OCI-LY7 (cell line): ENCODE measurements around the gene ITGB8. TPM values are rescaled to one million over a fixed set of nuclear protein-coding genes. Genes with fewer than 3 reads are reported as not detected.

Experiments
- BruUV-seq: library from RNA; stranded (reverse); fragments of 400-500 nt; replicated peaks from 2 replicates; lab custom pipeline; 2021; lab: Mats Ljungman, UMichigan
- CTCF ChIA-PET: fragments of 300-600 bp; sonication (Branson Sonifier 250); formaldehyde crosslinking; loops from one replicate; lab custom pipeline; 2022; ENCODE audit warnings: antibody characterized with exemption; ENCODE audit not compliant: unreplicated experiment; lab: Charles Lee
- POLR2A ChIA-PET: fragments of 300-600 bp; sonication (Branson Sonifier 250); formaldehyde crosslinking; loops from one replicate; lab custom pipeline; 2022; ENCODE audit warnings: antibody characterized with exemption; lab: Charles Lee
- DNase-seq: peaks from one replicate; pipeline ENCODE4 v3.0.0-alpha.2; 2015; ENCODE audit warnings: low spot score
- H2AFZ ChIP-seq: fragments of 200-600 bp; sonication (generic), shearing (Covaris generic); 2 replicates; pipeline ENCODE4 v1.6.1; 2014; ENCODE audit warnings: mild to moderate bottlenecking, antibody characterized with exemption, low read length, moderate library complexity
- H3K27ac ChIP-seq: fragments of 200-600 bp; sonication (generic); 2 replicates; pipeline ENCODE4 v1.5.1; 2014; ENCODE audit warnings: mixed run types, low read depth, mild to moderate bottlenecking, moderate library complexity, low read length, inconsistent platforms; ENCODE audit not compliant: poor library complexity, severe bottlenecking
- H3K36me3 ChIP-seq: fragments of 200-600 bp; sonication (generic); 2 replicates; pipeline ENCODE4 v1.6.1; 2014; ENCODE audit warnings: mild to moderate bottlenecking, antibody characterized with exemption, low read length, moderate library complexity, mixed read lengths; ENCODE audit not compliant: insufficient read depth
- H3K4me1 ChIP-seq: fragments of 200-600 bp; sonication (generic); 2 replicates; pipeline ENCODE4 v1.5.1; 2014; ENCODE audit warnings: mild to moderate bottlenecking, low read length; ENCODE audit not compliant: insufficient read depth, poor library complexity, severe bottlenecking
- H3K4me2 ChIP-seq: fragments of 200-600 bp; sonication (generic); 2 replicates; pipeline ENCODE4 v1.6.1; 2014; ENCODE audit warnings: mild to moderate bottlenecking, low read length
- H3K4me3 ChIP-seq: fragments of 200-600 bp; sonication (generic); 2 replicates; pipeline ENCODE4 v1.5.1; 2014; ENCODE audit warnings: mild to moderate bottlenecking, low read depth, low read length; ENCODE audit not compliant: poor library complexity, severe bottlenecking
- H3K79me2 ChIP-seq: fragments of 200-600 bp; sonication (generic); 2 replicates; pipeline ENCODE4 v1.6.1; 2016; ENCODE audit warnings: low read depth, mild to moderate bottlenecking, low read length, moderate library complexity, mixed read lengths; ENCODE audit not compliant: insufficient read depth
- H3K9me2 ChIP-seq: fragments of 200-600 bp; sonication (generic); 2 replicates; pipeline ENCODE4 v1.6.1; 2016; ENCODE audit warnings: mild to moderate bottlenecking, low read length, mixed read lengths; ENCODE audit not compliant: insufficient read depth
- H3K9me3 ChIP-seq: fragments of 200-600 bp; sonication (generic); 2 replicates; pipeline ENCODE4 v1.6.1; 2014; ENCODE audit warnings: mild to moderate bottlenecking, mixed run types, low read length, mixed read lengths
- H4K20me1 ChIP-seq: fragments of 200-600 bp; sonication (generic); 2 replicates; pipeline ENCODE4 v1.6.1; 2014; ENCODE audit warnings: mild to moderate bottlenecking, antibody characterized with exemption, low read length, moderate library complexity, mixed read lengths; ENCODE audit not compliant: insufficient read depth
- EZH2phosphoT487 ChIP-seq: fragments of 200-600 bp; sonication (generic); IDR thresholded peaks from 2 replicates; pipeline ENCODE4 v1.6.1; 2018; ENCODE audit warnings: low read depth, borderline replicate concordance, mild to moderate bottlenecking, mixed run types, antibody characterized with exemption, low read length, moderate library complexity, mixed read lengths
- intact Hi-C: fragments of 100-400 bp; cut with micrococcal nuclease; formaldehyde crosslinking; loops from one replicate; pipeline ENCODE4 v1.10.0; 2022; ENCODE audit not compliant: unreplicated experiment
- total RNA-seq, 2 experiments: library from RNA; depleted of rRNA in 1 of 2; stranded (reverse); fragments of >200 nt in 1 of 2; shearing (Covaris generic) in 1 of 2; gene quantifications; 2 replicates each; pipeline ENCODE4 v1.2.3, GENCODE V29; 2014 to 2022
- TF ChIP-seq, protein P1 (sequence below): fragments of 200-600 bp; sonication (generic); conservative IDR thresholded peaks from 2 replicates; pipeline ENCODE4 v1.5.1; 2014; ENCODE audit warnings: mild to moderate bottlenecking, antibody characterized with exemption, low read length, moderate library complexity, mixed read lengths

ITGB8 gene
- total RNA-seq, 2 experiments from 2014 or later = not detected

DNA sequence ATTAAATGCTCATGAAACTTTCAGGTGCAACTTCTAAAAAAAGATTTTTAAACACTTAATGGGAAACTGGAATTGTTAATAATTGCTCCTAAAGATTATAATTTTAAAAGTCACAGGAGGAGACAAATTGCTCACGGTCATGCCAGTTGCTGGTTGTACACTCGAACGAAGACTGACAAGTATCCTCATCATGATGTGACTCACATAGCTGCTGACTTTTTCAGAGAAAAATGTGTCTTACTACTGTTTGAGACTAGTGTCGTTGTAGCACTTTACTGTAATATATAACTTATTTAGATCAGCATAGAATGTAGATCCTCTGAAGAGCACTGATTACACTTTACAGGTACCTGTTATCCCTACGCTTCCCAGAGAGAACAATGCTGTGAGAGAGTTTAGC is 79.3 kb downstream of the ITGB8 start:
- Histone ChIP-seq H3K4me3 (no peak overlapping the region), H3K9me2 (no peaks in the 10 kb centered on the region), H3K9me3 (no peaks in the 10 kb centered on the region), H3K27ac (no peak overlapping the region), H4K20me1 (no peaks in the 10 kb centered on the region), H3K79me2 (no peaks in the 10 kb centered on the region), H2AFZ (no peak overlapping the region), H3K36me3 (no peaks in the 10 kb centered on the region), H3K4me1 (no peaks in the 10 kb centered on the region), H3K4me2 (no peak overlapping the region)
- TF ChIP-seq, protein P1, sequence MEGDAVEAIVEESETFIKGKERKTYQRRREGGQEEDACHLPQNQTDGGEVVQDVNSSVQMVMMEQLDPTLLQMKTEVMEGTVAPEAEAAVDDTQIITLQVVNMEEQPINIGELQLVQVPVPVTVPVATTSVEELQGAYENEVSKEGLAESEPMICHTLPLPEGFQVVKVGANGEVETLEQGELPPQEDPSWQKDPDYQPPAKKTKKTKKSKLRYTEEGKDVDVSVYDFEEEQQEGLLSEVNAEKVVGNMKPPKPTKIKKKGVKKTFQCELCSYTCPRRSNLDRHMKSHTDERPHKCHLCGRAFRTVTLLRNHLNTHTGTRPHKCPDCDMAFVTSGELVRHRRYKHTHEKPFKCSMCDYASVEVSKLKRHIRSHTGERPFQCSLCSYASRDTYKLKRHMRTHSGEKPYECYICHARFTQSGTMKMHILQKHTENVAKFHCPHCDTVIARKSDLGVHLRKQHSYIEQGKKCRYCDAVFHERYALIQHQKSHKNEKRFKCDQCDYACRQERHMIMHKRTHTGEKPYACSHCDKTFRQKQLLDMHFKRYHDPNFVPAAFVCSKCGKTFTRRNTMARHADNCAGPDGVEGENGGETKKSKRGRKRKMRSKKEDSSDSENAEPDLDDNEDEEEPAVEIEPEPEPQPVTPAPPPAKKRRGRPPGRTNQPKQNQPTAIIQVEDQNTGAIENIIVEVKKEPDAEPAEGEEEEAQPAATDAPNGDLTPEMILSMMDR = no peak
- TF ChIP-seq EZH2phosphoT487 = no peak
- intact Hi-C loops = no loop called here
- CTCF ChIA-PET = no interaction called here
- DNase-seq = no peak
- no TSS peak for BruUV-seq
- POLR2A ChIA-PET = interaction anchor here (0.6 kb wide), 1 partner anchor 573 kb away, joined by 3 read pairs; no protein-coding TSS in a partner anchor

DNA sequence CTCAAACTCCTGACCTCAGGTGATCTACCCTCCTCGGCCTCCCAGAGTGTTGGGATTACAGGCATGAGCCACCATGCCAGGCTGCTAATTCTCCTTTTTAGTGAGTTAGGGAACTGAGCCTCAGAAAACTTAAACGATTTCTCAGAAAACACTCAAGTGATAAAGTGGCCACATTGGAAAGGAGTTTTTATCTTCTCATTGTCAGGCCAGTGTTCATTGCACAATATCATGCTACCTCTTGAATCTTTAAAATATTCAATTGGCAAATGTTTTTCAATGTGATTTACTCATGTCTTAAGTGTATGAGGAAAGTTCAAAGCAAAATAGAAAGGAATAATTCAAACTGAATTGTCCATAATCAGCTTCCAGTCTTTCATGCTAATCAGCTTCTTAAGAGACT is 80.7 kb downstream of the ITGB8 start:
- Histone ChIP-seq H3K27ac (no peak overlapping the region), H4K20me1 (no peaks in the 10 kb centered on the region), H2AFZ (no peak overlapping the region), H3K4me1 (no peaks in the 10 kb centered on the region), H3K79me2 (no peaks in the 10 kb centered on the region), H3K9me2 (no peaks in the 10 kb centered on the region), H3K36me3 (no peaks in the 10 kb centered on the region), H3K4me2 (no peak overlapping the region), H3K4me3 (no peak overlapping the region), H3K9me3 (no peaks in the 10 kb centered on the region)
- DNase-seq = no peak
- intact Hi-C loops = no loop called here
- TF ChIP-seq, protein P1 = no peak
- TF ChIP-seq EZH2phosphoT487 = no peak
- POLR2A ChIA-PET = no interaction called here
- CTCF ChIA-PET = no interaction called here
- BruUV-seq = no TSS peak

DNA sequence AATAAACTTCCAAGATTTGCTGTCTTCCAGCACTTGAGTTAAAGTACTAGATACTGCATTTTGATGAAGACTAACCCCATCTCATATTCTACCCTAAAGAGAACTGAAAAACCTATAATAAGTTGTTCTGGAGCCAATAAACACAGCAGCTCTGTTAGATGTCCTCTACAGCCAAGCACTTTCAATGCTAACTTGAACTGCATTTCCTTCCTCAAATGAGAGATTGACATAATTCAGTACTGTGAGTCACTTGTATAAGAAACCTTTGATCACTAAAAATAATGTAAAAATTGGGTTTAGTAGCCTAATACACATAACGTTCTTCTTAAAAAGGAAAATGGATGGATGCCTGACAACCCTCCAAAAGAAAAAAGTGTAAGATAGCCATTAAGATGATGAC is 81.3 kb downstream of the ITGB8 start:
- no peak for DNase-seq
- TF ChIP-seq EZH2phosphoT487 = no peak
- TF ChIP-seq, protein P1 = no peak
- Histone ChIP-seq H3K9me3 (no peaks in the 10 kb centered on the region), H3K79me2 (no peaks in the 10 kb centered on the region), H3K4me3 (no peak overlapping the region), H3K4me2 (no peak overlapping the region), H3K36me3 (no peaks in the 10 kb centered on the region), H4K20me1 (no peaks in the 10 kb centered on the region), H2AFZ (no peak overlapping the region), H3K4me1 (no peaks in the 10 kb centered on the region), H3K9me2 (no peaks in the 10 kb centered on the region), H3K27ac (no peak overlapping the region)
- CTCF ChIA-PET = no interaction called here
- no TSS peak for BruUV-seq
- intact Hi-C loops = no loop called here
- POLR2A ChIA-PET = no interaction called here
